ENCODE data around the gene GIPR.
"Not testable (repeated sequence)": the region's sequence is repeated elsewhere in the genome, so short reads cannot be mapped to it uniquely, and the experiment has no call there.

GIPR gene

GRCh38 chr19:45667620-45668341 is at the start of gene GIPR:
Gene GIPR (plus strand): TSS chr19:45668221. CDS start chr19:45669521, 1,300 bp downstream.
- DNase-seq (ENCODE audit: low read depth in 3 of 3) = peak in 2 of 3 experiments; percentile 59 to 75

GRCh38 chr19:45621389-45621788 is 46.6 kb upstream of the GIPR start:
- DNase-seq (ENCODE audit: low read depth in 3 of 3) = no peak

GRCh38 chr19:45621976-45622503 is 46.0 kb upstream of the GIPR start:
- no peak for DNase-seq (ENCODE audit: low read depth in 3 of 3)

GRCh38 chr19:45623984-45624383 is 44.0 kb upstream of the GIPR start:
- DNase-seq (ENCODE audit: low read depth in 3 of 3) = no peak

GRCh38 chr19:45628219-45628618 is 39.8 kb upstream of the GIPR start:
- DNase-seq (ENCODE audit: low read depth in 3 of 3) = not testable (repeated sequence)

- DNase-seq (ENCODE audit: low read depth in 3 of 3) = no peak
These were observed 38.3 kb upstream of the GIPR start for GRCh38 chr19:45629704-45630103.

- DNase-seq (ENCODE audit: low read depth in 3 of 3) = no peak
These were observed 37.6 kb upstream of the GIPR start for GRCh38 chr19:45630463-45630862.

- peak; percentile 27 to 60 (median 38) for DNase-seq (ENCODE audit: low read depth in 3 of 3)
These were observed 35.4 kb upstream of the GIPR start for GRCh38 chr19:45632468-45633196.

- no peak for DNase-seq (ENCODE audit: low read depth in 3 of 3)
These were observed 31.7 kb upstream of the GIPR start for GRCh38 chr19:45636275-45636674.

- no peak for DNase-seq (ENCODE audit: low read depth in 3 of 3)
These were observed 31.1 kb upstream of the GIPR start for GRCh38 chr19:45636902-45637301.

GRCh38 chr19:45637890-45638667 is 29.9 kb upstream of the GIPR start:
- no peak for DNase-seq (ENCODE audit: low read depth in 3 of 3)

- peak in 2 of 3 experiments; percentile 31 to 61 for DNase-seq (ENCODE audit: low read depth in 3 of 3)
These were observed 28.9 kb upstream of the GIPR start, which contains the start of gene EML2 for GRCh38 chr19:45638930-45639729. Gene EML2 (minus strand): TSS chr19:45639397. CDS start chr19:45639376, 21 bp downstream.

- peak in 1 of 3 experiments; percentile 64 for DNase-seq (ENCODE audit: low read depth in 3 of 3)
These were observed 27.2 kb upstream of the GIPR start for GRCh38 chr19:45640849-45641273.

- DNase-seq (ENCODE audit: low read depth in 3 of 3) = peak; percentile 60 to 93 (median 73)
These were observed 26.5 kb upstream of the GIPR start for GRCh38 chr19:45641274-45642105.

GRCh38 chr19:45643024-45643926 is 24.7 kb upstream of the GIPR start:
- peak; percentile 86 to 97 (median 93) for DNase-seq (ENCODE audit: low read depth in 3 of 3)

- DNase-seq (ENCODE audit: low read depth in 3 of 3) = no peak
These were observed 23.9 kb upstream of the GIPR start for GRCh38 chr19:45643927-45644771.

- no peak for DNase-seq (ENCODE audit: low read depth in 3 of 3)
These were observed 22.9 kb upstream of the GIPR start for GRCh38 chr19:45645068-45645630.

All from stimulated activated CD4-positive, alpha-beta T cell treated with anti-CD3 and anti-CD28 coated beads, TNF-alpha, amount 100 ng/mL, for 24 hours (primary cell).